Epithelial cell of esophagus (primary cell): ENCODE data around the gene TTLL4.

Experiments used
- DNase-seq: peaks from one replicate; pipeline ENCODE4 v3.0.0; 2010; ENCODE audit warnings: low read depth
- H3K4me3 ChIP-seq: 2 replicates; pipeline ENCODE4 v1.5.1; 2011; ENCODE audit warnings: mild to moderate bottlenecking, low read length, control low read depth
- CTCF ChIP-seq: IDR thresholded peaks from 2 replicates; pipeline ENCODE4 v1.5.1; 2011; ENCODE audit warnings: low read depth, mild to moderate bottlenecking, low read length, control low read depth, inconsistent platforms; ENCODE audit not compliant: insufficient read depth; ENCODE audit errors: missing control alignments

The TTLL4 gene

GRCh38 chr2:218744615-218745014 is 34.0 kb downstream of the TTLL4 start:
- no peak for TF ChIP-seq CTCF
- no peak for DNase-seq
- H3K4me3 ChIP-seq = no peak overlapping the region

DNA sequence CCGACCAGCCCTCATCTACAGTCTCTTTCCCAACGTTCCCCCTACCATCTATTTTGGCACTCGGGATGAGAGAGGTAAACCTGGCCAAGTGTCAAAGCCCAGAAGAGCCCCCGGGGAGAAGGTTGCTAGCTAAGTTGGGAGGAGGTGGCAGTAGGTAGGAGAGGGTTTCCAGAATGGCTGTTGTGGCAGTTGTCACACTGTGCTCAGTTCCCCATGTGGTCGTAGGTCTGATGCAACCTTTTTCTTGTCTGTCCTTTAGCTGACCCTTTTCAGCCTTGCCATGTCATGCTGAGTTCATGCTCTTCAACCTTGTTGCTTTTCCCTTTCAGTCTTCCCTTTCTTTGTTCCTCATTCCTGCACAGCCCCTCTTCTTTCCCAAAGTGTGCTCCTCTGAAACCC is 34.5 kb downstream of the TTLL4 start:
- no peak for TF ChIP-seq CTCF
- no peak overlapping the region for H3K4me3 ChIP-seq
- no peak for DNase-seq

- TF ChIP-seq CTCF = no peak
- no peak for DNase-seq
- no peak overlapping the region for H3K4me3 ChIP-seq
Observed at GRCh38 chr2:218745559-218746469, 35.2 kb downstream of the TTLL4 start.

- no peak overlapping the region for H3K4me3 ChIP-seq
- no peak for DNase-seq
- TF ChIP-seq CTCF = no peak
Observed at GRCh38 chr2:218746470-218746795, 35.8 kb downstream of the TTLL4 start.

DNA sequence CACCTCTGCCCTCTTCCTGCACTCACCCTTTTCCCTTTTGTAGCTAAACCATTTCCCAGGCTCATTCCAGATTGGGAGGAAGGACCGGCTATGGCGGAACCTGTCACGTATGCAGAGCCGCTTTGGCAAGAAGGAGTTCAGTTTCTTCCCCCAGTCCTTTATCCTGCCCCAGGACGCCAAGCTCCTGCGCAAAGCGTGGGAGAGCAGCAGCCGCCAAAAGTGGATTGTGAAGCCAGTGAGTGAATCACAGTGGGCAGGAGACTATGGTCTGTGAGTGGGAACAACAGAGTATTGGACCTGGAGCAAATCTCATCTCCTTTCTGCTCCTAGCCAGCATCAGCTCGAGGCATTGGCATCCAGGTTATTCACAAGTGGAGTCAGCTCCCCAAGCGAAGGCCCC is 36.3 kb downstream of the TTLL4 start:
- no peak for DNase-seq
- no peak for TF ChIP-seq CTCF
- H3K4me3 ChIP-seq = no peak overlapping the region

- no peak for DNase-seq
- TF ChIP-seq CTCF = no peak
- no peak overlapping the region for H3K4me3 ChIP-seq
Observed at GRCh38 chr2:218748741-218749441, 38.3 kb downstream of the TTLL4 start.
